Measurements from ENCODE around the gene CCL26. TPM values are rescaled to one million over a fixed set of nuclear protein-coding genes. Genes with fewer than 3 reads are reported as not detected.

Gene CCL26
- total RNA-seq, 1 donor from 2014 or later = not detected

GRCh38 chr7:75811894-75812678 lies 40.1 kb upstream of the CCL26 start:
- no peaks in the 10 kb centered on the region for H3K4me1 Mint-ChIP-seq (ENCODE audit: low read depth, unreplicated experiment)
- H3K36me3 Mint-ChIP-seq (ENCODE audit: unreplicated experiment) = peaks cover 5% of the 10 kb centered on the region
- peaks cover 2% of the 10 kb centered on the region for H3K27me3 Mint-ChIP-seq (ENCODE audit: unreplicated experiment)
- TF ChIP-seq, protein P1, sequence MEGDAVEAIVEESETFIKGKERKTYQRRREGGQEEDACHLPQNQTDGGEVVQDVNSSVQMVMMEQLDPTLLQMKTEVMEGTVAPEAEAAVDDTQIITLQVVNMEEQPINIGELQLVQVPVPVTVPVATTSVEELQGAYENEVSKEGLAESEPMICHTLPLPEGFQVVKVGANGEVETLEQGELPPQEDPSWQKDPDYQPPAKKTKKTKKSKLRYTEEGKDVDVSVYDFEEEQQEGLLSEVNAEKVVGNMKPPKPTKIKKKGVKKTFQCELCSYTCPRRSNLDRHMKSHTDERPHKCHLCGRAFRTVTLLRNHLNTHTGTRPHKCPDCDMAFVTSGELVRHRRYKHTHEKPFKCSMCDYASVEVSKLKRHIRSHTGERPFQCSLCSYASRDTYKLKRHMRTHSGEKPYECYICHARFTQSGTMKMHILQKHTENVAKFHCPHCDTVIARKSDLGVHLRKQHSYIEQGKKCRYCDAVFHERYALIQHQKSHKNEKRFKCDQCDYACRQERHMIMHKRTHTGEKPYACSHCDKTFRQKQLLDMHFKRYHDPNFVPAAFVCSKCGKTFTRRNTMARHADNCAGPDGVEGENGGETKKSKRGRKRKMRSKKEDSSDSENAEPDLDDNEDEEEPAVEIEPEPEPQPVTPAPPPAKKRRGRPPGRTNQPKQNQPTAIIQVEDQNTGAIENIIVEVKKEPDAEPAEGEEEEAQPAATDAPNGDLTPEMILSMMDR (IDR thresholded peaks at IDR 0.05; ENCODE audit: partially characterized antibody, unreplicated experiment) = no peak
- DNase-seq = no peak
- H3K27ac Mint-ChIP-seq (ENCODE audit: unreplicated experiment) = no peak overlapping the region
- peaks cover 2% of the 10 kb centered on the region for H3K9me3 Mint-ChIP-seq (ENCODE audit: unreplicated experiment)
- H3K4me3 Mint-ChIP-seq (ENCODE audit: unreplicated experiment) = no peak overlapping the region

- Mint-ChIP-seq H3K4me3 (ENCODE audit: unreplicated experiment) (no peak overlapping the region), H3K36me3 (ENCODE audit: unreplicated experiment) (peaks cover 10% of the 10 kb centered on the region), H3K9me3 (ENCODE audit: unreplicated experiment) (peaks cover 5% of the 10 kb centered on the region), H3K4me1 (ENCODE audit: low read depth, unreplicated experiment) (no peaks in the 10 kb centered on the region), H3K27me3 (ENCODE audit: unreplicated experiment) (peaks cover 4% of the 10 kb centered on the region), H3K27ac (ENCODE audit: unreplicated experiment) (no peak overlapping the region)
- DNase-seq = no peak
- TF ChIP-seq, protein P1 (IDR thresholded peaks at IDR 0.05; ENCODE audit: partially characterized antibody, unreplicated experiment) = no peak
Observed at GRCh38 chr7:75809396-75809795, 37.4 kb upstream of the CCL26 start.

GRCh38 chr7:75808106-75808505 lies 36.1 kb upstream of the CCL26 start:
- no peak overlapping the region for H3K27ac Mint-ChIP-seq (ENCODE audit: unreplicated experiment)
- DNase-seq = no peak
- TF ChIP-seq, protein P1 (IDR thresholded peaks at IDR 0.05; ENCODE audit: partially characterized antibody, unreplicated experiment) = no peak
- H3K36me3 Mint-ChIP-seq (ENCODE audit: unreplicated experiment) = peaks cover 10% of the 10 kb centered on the region
- H3K4me3 Mint-ChIP-seq (ENCODE audit: unreplicated experiment) = no peak overlapping the region
- H3K27me3 Mint-ChIP-seq (ENCODE audit: unreplicated experiment) = peaks cover 2% of the 10 kb centered on the region
- H3K9me3 Mint-ChIP-seq (ENCODE audit: unreplicated experiment) = peaks cover 7% of the 10 kb centered on the region
- H3K4me1 Mint-ChIP-seq (ENCODE audit: low read depth, unreplicated experiment) = no peaks in the 10 kb centered on the region

DNA sequence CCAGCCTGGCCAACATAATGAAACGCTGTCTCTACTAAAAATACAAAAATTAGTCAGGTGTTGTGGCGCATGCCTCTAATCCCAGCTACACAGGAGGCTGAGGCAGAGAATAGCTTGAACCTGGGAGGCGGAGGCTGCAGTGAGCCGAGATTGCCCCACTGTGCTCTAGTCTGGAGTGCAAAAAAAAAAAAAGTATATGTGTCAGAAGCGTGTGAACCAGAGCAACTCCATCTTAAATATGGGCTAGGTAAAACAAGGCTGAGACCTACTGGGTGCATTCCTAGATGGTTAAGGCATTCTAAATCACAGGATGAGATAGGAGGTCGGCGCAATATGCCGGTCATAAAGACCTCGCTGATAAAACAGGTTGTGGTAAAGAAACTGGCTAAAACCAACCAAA lies 35.4 kb upstream of the CCL26 start:
- DNase-seq = no peak
- peaks cover 10% of the 10 kb centered on the region for H3K36me3 Mint-ChIP-seq (ENCODE audit: unreplicated experiment)
- H3K4me3 Mint-ChIP-seq (ENCODE audit: unreplicated experiment) = no peak overlapping the region
- H3K4me1 Mint-ChIP-seq (ENCODE audit: low read depth, unreplicated experiment) = no peaks in the 10 kb centered on the region
- TF ChIP-seq, protein P1 (IDR thresholded peaks at IDR 0.05; ENCODE audit: partially characterized antibody, unreplicated experiment) = no peak
- H3K27ac Mint-ChIP-seq (ENCODE audit: unreplicated experiment) = no peak overlapping the region
- H3K9me3 Mint-ChIP-seq (ENCODE audit: unreplicated experiment) = peaks cover 7% of the 10 kb centered on the region
- H3K27me3 Mint-ChIP-seq (ENCODE audit: unreplicated experiment) = peaks cover 2% of the 10 kb centered on the region

GRCh38 chr7:75806560-75807307 lies 34.7 kb upstream of the CCL26 start:
- H3K9me3 Mint-ChIP-seq (ENCODE audit: unreplicated experiment) = peaks cover 7% of the 10 kb centered on the region
- H3K27ac Mint-ChIP-seq (ENCODE audit: unreplicated experiment) = no peak overlapping the region
- DNase-seq = no peak
- H3K36me3 Mint-ChIP-seq (ENCODE audit: unreplicated experiment) = peaks cover 10% of the 10 kb centered on the region
- H3K4me3 Mint-ChIP-seq (ENCODE audit: unreplicated experiment) = no peak overlapping the region
- H3K4me1 Mint-ChIP-seq (ENCODE audit: low read depth, unreplicated experiment) = no peaks in the 10 kb centered on the region
- TF ChIP-seq, protein P1 (IDR thresholded peaks at IDR 0.05; ENCODE audit: partially characterized antibody, unreplicated experiment) = no peak
- H3K27me3 Mint-ChIP-seq (ENCODE audit: unreplicated experiment) = peaks cover 2% of the 10 kb centered on the region

All from glutamatergic neuron (in vitro differentiated cells).